ENCODE measurements around the gene LRRC4. TPM values are rescaled to one million over a fixed set of nuclear protein-coding genes. Genes with fewer than 3 reads are reported as not detected.

The LRRC4 gene
- polyA plus RNA-seq, 1 of the 3 experiments (the other 2 are of a cell fraction), result 0.44 TPM

GRCh38 chr7:128066395-128066794 is 35.2 kb upstream of the LRRC4 start:
- TF ChIP-seq CTCF (IDR thresholded peaks at IDR 0.05), result no peak
- TF ChIP-seq GATA2 (CRISPR knock-in tag; IDR thresholded peaks at IDR 0.05), result no peak
- TF ChIP-seq NFIC (IDR thresholded peaks at IDR 0.05; ENCODE audit: borderline replicate concordance), result no peak
- TF ChIP-seq EZH2phosphoT487 (IDR thresholded peaks at IDR 0.05; ENCODE audit: borderline replicate concordance, low read depth), result no peak
- TF ChIP-seq TCF12 (IDR thresholded peaks at IDR 0.05), result no peak
- TF ChIP-seq MEF2A (IDR thresholded peaks at IDR 0.05; ENCODE audit: borderline replicate concordance, low read depth), result no peak
- no peak for TF ChIP-seq PBX3 (IDR thresholded peaks at IDR 0.05)
- no peak for TF ChIP-seq POLR2AphosphoS5 (IDR thresholded peaks at IDR 0.05; ENCODE audit: low read depth, low read length)
- TF ChIP-seq ELF1 (IDR thresholded peaks at IDR 0.05), result no peak
- no peak for TF ChIP-seq RXRA (IDR thresholded peaks at IDR 0.05; ENCODE audit: borderline replicate concordance, low read depth)
- TF ChIP-seq FOXJ3 (CRISPR knock-in tag; IDR thresholded peaks at IDR 0.05), result no peak
- TF ChIP-seq USF1 (IDR thresholded peaks at IDR 0.05; ENCODE audit: borderline replicate concordance, low read depth), result no peak
- no peak for TF ChIP-seq RAD21 (IDR thresholded peaks at IDR 0.05; ENCODE audit: low read length)
- no peak for TF ChIP-seq REST (IDR thresholded peaks at IDR 0.05; ENCODE audit: low read depth, low read length)
- no peak for TF ChIP-seq CHD2 (IDR thresholded peaks at IDR 0.05; ENCODE audit: low read length, partially characterized antibody)
- no peak for TF ChIP-seq NRF1 (IDR thresholded peaks at IDR 0.05; ENCODE audit: low read depth, low read length)
- TF ChIP-seq SMC3 (IDR thresholded peaks at IDR 0.05; ENCODE audit: low read depth, low read length), result no peak

More at GRCh38 chr7:128066395-128066794, 35.2 kb upstream of the LRRC4 start:
- H3K27me3 ChIP-seq (ENCODE audit: insufficient read depth), result no peaks in the 10 kb centered on the region
- peaks cover 11% of the 10 kb centered on the region for H4K20me1 ChIP-seq (ENCODE audit: insufficient read depth)
- H3K9me3 ChIP-seq, result no peaks in the 10 kb centered on the region
- no peak overlapping the region for H3K4me2 ChIP-seq
- H3K36me3 ChIP-seq (replicated peaks in 1 of 2; ENCODE audit: control insufficient read depth in 1 of 2, insufficient read depth in 2 of 2, low read length in 1 of 2), result peaks cover 0 to 23% of the 10 kb centered on the region in 2 experiments
- POLR2A ChIA-PET, result interaction anchor here (1.0 to 1.3 kb wide), 2 partner anchors 19 to 36 kb away, joined by 3 read pairs; partner anchors contain the start of gene LRRC4
- CTCF ChIA-PET, result interaction anchor here (0.7 to 3.4 kb wide), 12 partner anchors 8 to 357 kb away, joined by 3 to 14 read pairs (median 4); no protein-coding TSS in a partner anchor
- no peak overlapping the region for H3K27ac ChIP-seq (ENCODE audit: low read depth in 2 of 2, low read length in 1 of 2)
- H3K79me2 ChIP-seq (ENCODE audit: insufficient read depth), result no peaks in the 10 kb centered on the region
- H3K9me2 ChIP-seq, result no peaks in the 10 kb centered on the region
- H2AFZ ChIP-seq (ENCODE audit: low read depth), result no peak overlapping the region
- no peak overlapping the region for H3K4me3 ChIP-seq (ENCODE audit: low read depth in 2 of 2, low read length in 1 of 2)
- WGBS (ENCODE audit: low lambda C conversion rate), result 87% methylated on average over 9 of the region's 10 CpGs
- no peaks in the 10 kb centered on the region for H3F3A ChIP-seq (replicated peaks; ENCODE audit: insufficient read depth)
- H3K4me1 ChIP-seq (ENCODE audit: control insufficient read depth in 1 of 2, insufficient read depth in 2 of 2, low read depth in 1 of 2, low read length in 1 of 2), result peaks cover 0 to 40% of the 10 kb centered on the region in 2 experiments; a peak in 1 of 4 replicates
- no peak for DNase-seq
- no peak overlapping the region for H3K9ac ChIP-seq
